ENCODE results near the gene COL4A1. TPM values are rescaled to one million over a fixed set of nuclear protein-coding genes. Genes with fewer than 3 reads are reported as not detected.

The COL4A1 gene
- total and polyA plus RNA-seq, 2 experiments from 2014 or later = 184 to 519 TPM

- no peak overlapping the region for H3K27ac ChIP-seq
- no peaks in the 10 kb centered on the region for H3K27me3 ChIP-seq (replicated peaks; ENCODE audit: insufficient read depth)
- no peak overlapping the region for H3K4me3 ChIP-seq
- no peaks in the 10 kb centered on the region for H3K9me3 ChIP-seq (ENCODE audit: low read depth)
- H3F3A ChIP-seq (ENCODE audit: insufficient read depth) = peaks cover 19% of the 10 kb centered on the region; the same call in 1 of the 2 replicates
- peaks cover 73% of the 10 kb centered on the region for H3K79me2 ChIP-seq (ENCODE audit: insufficient read depth)
- H2AFZ ChIP-seq = no peak overlapping the region
- H3K9ac ChIP-seq = no peak overlapping the region
- WGBS, 2 experiments (ENCODE audit: low coverage in 1 of 2, low lambda C conversion rate in 2 of 2, missing lambda C conversion rate in 2 of 2) = 93% methylated on average over 16 of the region's 16 CpGs
- H4K20me1 ChIP-seq (ENCODE audit: insufficient read depth) = no peaks in the 10 kb centered on the region
- peaks cover 33% of the 10 kb centered on the region for H3K4me1 ChIP-seq (ENCODE audit: insufficient read depth)
- no peaks in the 10 kb centered on the region for H3K9me2 ChIP-seq (ENCODE audit: insufficient read depth)
- no peak overlapping the region for H3K4me2 ChIP-seq (ENCODE audit: unreplicated experiment)
- no peak for DNase-seq
- H3K36me3 ChIP-seq (ENCODE audit: low read depth) = peaks cover 4% of the 10 kb centered on the region; the same call in 1 of the 2 replicates
- no peak for TF ChIP-seq EZH2phosphoT487 (IDR thresholded peaks at IDR 0.05; ENCODE audit: insufficient read depth, low read depth)
- no peak for TF ChIP-seq EZH2 (IDR thresholded peaks at IDR 0.05; ENCODE audit: insufficient read depth, poor library complexity, severe bottlenecking)
- in situ Hi-C loops (cut with MboI) = no loop called here
Measured at GRCh38 chr13:110309661-110310524, 2.9 kb upstream of the COL4A1 start.

- Histone ChIP-seq H3K4me2 (ENCODE audit: unreplicated experiment) (peak overlapping the region; percentile 99), H3K4me1 (ENCODE audit: insufficient read depth) (peaks cover 44% of the 10 kb centered on the region), H3K27me3 (replicated peaks; ENCODE audit: insufficient read depth) (no peaks in the 10 kb centered on the region), H3K27ac (peak overlapping the region; percentile 47), H3K9me2 (ENCODE audit: insufficient read depth) (no peaks in the 10 kb centered on the region), H3K4me3 (peak overlapping the region; percentile 89), H3F3A (ENCODE audit: insufficient read depth) (peaks cover 27% of the 10 kb centered on the region), H3K9ac (peak overlapping the region; percentile 85), H3K36me3 (ENCODE audit: low read depth) (peaks cover 4% of the 10 kb centered on the region; the same call in 1 of the 2 replicates), H4K20me1 (ENCODE audit: insufficient read depth) (no peaks in the 10 kb centered on the region), H2AFZ (peak overlapping the region; percentile 79), H3K79me2 (ENCODE audit: insufficient read depth) (peaks cover 68% of the 10 kb centered on the region), H3K9me3 (ENCODE audit: low read depth) (no peaks in the 10 kb centered on the region)
- WGBS, 2 experiments (ENCODE audit: low coverage in 1 of 2, low lambda C conversion rate in 2 of 2, missing lambda C conversion rate in 2 of 2) = 33 to 36% methylated on average over 31 of the region's 31 CpGs
- TF ChIP-seq EZH2phosphoT487 (IDR thresholded peaks at IDR 0.05; ENCODE audit: insufficient read depth, low read depth) (no peak), EZH2 (IDR thresholded peaks at IDR 0.05; ENCODE audit: insufficient read depth, poor library complexity, severe bottlenecking) (no peak)
- no peak for DNase-seq
- in situ Hi-C loops (cut with MboI) = no loop called here
Measured at GRCh38 chr13:110308656-110309359, 1.9 kb upstream of the COL4A1 start.

GRCh38 chr13:110307767-110308655, 1.1 kb upstream of the COL4A1 start:
- H3K9ac ChIP-seq = peak overlapping the region; percentile 85
- peak overlapping the region; percentile 89 for H3K4me3 ChIP-seq
- TF ChIP-seq EZH2 (IDR thresholded peaks at IDR 0.05; ENCODE audit: insufficient read depth, poor library complexity, severe bottlenecking) (no peak), EZH2phosphoT487 (IDR thresholded peaks at IDR 0.05; ENCODE audit: insufficient read depth, low read depth) (no peak)
- 1 to 2% methylated on average over 56 to 63 of the region's 64 CpGs for WGBS, 2 experiments (ENCODE audit: low coverage in 1 of 2, low lambda C conversion rate in 2 of 2, missing lambda C conversion rate in 2 of 2)
- no peaks in the 10 kb centered on the region for H3K27me3 ChIP-seq (replicated peaks; ENCODE audit: insufficient read depth)
- H4K20me1 ChIP-seq (ENCODE audit: insufficient read depth) = no peaks in the 10 kb centered on the region
- peaks cover 43% of the 10 kb centered on the region for H3K4me1 ChIP-seq (ENCODE audit: insufficient read depth)
- DNase-seq = peak; percentile 73
- H2AFZ ChIP-seq = peak overlapping the region; percentile 79
- in situ Hi-C loops (cut with MboI) = no loop called here
- H3K9me3 ChIP-seq (ENCODE audit: low read depth) = no peaks in the 10 kb centered on the region
- H3K79me2 ChIP-seq (ENCODE audit: insufficient read depth) = peaks cover 67% of the 10 kb centered on the region
- H3F3A ChIP-seq (ENCODE audit: insufficient read depth) = peaks cover 35% of the 10 kb centered on the region
- H3K27ac ChIP-seq = peak overlapping the region; percentile 47
- peaks cover 4% of the 10 kb centered on the region; the same call in 1 of the 2 replicates for H3K36me3 ChIP-seq (ENCODE audit: low read depth)
- peak overlapping the region; percentile 99 for H3K4me2 ChIP-seq (ENCODE audit: unreplicated experiment)
- no peaks in the 10 kb centered on the region for H3K9me2 ChIP-seq (ENCODE audit: insufficient read depth)

All from GM23248 (cell line).